ENCODE results near the gene MAP3K5.

MAP3K5 gene

DNA sequence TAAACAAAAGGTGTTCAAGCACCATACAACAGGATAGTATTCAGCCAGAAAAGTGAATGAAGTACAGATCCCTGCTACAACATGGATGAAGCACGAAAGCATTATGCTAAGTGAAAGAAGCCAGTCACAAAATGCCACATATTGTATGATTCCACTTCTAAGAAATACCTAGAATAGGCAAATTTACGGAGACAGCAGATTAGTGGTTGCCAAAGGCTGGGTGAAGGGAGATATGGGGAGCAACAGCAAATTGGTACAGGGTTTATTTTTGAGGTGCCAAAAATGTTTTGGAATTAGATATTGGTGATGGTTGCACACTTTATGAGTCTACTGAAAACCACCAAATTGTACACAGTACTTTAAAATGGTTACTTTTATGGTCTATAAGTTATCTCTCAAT, 23.2 kb downstream of the MAP3K5 start:
- DNase-seq = no peak

DNA sequence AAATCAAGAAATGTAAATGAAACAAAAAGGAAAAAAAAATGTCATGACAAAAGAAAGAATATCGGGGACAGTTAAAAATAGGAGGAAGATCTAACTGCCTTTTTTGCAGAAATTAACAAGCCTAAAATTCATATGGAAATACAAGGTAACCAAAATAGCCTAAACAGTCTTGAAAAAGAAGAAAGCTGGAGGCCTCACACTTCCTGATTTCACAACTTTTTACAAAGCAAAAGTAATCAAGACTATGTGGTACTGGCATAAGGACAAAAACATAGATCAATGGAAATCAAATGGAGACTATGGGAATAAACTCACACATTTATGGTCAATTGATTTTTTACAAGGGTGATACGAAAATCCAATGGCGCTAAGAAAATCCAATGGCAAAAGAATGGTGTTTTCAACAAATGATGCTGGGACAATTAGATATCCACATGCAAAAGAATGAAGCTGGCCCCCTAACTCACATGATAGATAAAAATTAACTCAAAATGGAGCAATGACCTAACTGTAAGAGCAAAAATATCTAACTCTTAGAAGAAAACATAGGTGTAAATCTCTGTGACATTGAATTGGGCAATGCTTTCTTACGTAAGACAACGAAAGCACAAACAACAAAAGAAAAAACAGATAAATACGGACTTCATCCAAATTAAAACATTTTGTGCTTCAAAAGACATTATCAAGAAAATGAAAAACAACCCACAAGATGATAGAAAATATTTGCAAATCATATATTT, 24.5 kb downstream of the MAP3K5 start:
- DNase-seq = peak in 1 of 3 donors; percentile 50

DNA sequence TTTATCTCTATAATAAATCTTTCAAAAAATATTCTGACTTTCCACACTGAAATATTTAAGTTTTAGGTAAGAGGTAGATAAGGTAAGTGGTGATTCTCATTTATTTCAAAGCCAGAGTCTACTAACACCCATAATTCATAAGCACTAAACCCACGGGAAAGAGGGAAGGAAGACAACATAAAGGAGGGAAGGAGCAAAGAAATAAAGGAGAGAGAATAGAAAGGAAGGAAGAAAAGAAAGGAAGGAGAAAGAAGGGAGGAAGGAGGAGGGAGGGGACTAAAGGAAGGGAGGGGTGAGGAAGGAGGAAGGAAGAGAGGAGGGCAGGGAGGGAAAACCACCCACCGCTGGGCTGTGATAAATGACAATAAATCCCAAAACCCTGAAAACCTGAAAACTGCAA, 25.2 kb downstream of the MAP3K5 start:
- no peak for DNase-seq

DNA sequence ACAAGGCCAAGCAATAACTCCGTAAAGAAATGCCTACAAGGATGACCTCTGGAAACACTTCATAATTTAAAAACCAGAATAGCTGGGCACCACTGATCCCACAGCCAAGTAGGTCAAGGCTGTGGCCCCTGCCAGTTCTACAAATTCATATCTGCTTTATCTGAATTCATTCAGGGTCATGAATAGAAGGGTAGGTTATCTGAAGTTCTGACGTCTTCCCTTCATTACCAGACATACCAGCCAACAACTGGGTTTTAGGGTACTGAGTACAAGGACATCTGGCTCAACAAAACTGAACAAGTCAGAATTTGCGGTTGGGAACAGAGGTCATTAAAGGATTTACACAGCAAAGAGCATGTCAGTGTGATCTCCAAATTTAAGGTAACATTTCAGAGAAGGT, 26.0 kb downstream of the MAP3K5 start:
- DNase-seq = no peak

DNA sequence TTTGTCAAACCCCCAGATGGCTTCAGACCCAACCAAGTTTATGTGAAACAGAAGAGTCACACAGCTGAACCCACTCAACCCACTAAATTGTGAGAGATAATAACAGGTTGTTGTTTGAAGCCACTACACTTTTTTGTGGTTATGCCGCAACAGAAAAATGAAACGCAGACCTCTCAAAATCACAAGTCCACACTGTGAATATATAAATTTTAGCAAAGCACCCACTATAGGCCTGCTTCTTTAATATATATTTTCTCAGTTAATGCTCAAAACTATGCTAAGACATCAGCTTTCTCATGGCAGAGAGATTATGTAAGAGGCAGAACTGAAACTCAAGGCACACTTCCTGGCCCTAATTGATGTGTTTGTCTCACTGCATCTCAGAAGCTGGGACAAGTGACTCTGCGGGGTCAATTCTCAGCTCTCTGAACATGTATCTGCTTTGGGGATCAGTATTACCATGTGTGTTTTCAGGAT, 27.7 kb downstream of the MAP3K5 start:
- peak; percentile 42 to 65 (median 55) for DNase-seq

DNA sequence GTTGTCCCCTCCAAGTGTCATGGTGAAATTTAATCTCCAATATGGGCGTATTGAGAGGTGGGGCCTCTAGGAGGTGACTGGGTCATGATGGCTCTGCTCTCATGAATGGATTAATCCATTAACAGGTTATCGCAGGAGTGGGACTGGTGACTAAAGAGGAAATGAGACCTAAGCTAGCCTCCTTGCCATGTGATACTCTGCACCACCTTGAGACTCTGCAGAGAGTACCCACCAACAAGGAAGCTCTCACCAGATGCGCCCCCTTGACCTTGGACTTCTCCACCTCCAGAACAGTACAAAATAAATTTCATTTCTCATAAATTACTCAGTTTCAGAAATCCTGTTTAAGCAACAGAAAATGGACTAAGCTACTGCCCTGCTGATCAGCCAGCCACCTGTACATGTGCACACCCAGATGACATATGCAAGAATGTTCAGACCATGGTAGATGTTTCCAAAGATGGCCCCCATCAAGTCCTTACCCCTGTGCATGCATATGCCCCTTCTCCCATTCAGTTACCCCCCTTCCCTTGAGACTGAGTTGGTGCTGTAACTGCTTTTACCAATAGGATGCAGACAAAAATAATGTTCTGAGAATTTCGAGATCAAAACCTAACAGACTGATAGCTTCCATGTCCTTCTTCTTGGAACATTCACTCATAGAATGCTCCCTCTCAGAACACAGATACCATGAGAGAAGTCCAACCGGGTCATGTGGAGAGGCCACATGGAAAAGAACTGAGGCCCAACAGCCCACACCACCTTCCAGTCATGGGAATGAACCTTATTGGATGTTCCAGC, 28.4 kb downstream of the MAP3K5 start:
- DNase-seq = no peak

DNA sequence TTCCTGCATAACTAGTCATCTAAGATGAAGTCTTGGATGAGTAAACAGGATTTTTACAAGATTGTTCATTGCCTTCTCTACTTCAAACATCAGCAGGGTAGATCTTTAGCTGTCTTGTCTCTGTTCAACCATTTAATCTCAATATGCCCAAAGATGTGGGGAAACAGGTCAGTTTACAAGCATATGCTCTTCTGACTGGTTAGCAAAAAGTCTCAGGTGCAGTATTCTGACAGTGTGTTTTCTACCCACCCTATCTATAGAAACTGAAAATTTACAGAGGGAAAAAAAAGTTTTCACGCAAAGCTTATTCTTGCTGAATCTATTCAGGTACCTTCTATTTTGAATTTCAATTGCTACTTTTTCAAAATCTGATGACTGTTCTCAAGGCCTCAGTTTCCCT, 29.0 kb downstream of the MAP3K5 start:
- DNase-seq = no peak

DNA sequence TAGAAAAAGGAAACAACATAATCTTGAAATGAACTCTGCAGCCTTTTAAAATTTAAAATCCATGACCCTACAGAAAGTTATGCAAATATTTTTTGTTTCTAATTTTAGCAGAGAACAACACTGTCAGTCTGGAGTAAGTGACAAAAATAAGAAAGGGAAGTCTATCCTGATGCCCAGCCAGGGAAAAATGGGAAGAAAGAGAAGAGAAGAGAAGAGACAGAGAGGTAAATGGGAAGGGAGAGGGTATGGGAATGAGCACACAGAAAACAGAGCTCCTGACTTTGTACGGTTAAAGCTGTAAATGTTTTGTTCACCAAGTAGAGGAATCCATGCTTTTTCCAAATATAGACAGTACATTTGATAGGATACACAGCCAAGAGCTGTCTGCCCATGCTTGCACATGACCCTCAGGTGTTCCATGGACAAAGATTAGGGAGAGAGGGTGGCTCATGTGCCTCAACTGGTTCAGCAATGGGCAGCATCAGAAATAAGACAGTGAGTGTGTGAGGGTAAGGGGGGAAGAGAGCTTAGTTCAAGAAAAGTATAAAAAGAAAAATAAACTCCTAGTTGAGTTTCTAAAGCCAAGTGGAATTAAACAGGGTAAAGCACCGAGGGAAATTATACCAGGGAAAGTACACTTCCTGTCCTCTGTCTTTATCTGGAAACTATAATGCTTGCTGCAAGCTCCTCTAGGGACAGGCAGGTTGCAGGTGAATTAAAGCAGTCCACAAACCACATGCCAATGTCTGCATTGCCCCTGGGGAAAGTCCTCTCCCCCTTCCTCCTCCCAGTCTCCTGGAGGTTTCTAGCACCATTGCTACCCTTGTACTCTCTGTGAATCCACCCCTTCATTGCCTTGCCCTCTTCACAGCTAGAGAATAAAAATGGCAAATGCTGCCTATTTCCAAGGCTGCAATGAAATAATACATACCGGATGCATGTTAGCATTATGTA, 30.0 kb downstream of the MAP3K5 start:
- DNase-seq = no peak

DNA sequence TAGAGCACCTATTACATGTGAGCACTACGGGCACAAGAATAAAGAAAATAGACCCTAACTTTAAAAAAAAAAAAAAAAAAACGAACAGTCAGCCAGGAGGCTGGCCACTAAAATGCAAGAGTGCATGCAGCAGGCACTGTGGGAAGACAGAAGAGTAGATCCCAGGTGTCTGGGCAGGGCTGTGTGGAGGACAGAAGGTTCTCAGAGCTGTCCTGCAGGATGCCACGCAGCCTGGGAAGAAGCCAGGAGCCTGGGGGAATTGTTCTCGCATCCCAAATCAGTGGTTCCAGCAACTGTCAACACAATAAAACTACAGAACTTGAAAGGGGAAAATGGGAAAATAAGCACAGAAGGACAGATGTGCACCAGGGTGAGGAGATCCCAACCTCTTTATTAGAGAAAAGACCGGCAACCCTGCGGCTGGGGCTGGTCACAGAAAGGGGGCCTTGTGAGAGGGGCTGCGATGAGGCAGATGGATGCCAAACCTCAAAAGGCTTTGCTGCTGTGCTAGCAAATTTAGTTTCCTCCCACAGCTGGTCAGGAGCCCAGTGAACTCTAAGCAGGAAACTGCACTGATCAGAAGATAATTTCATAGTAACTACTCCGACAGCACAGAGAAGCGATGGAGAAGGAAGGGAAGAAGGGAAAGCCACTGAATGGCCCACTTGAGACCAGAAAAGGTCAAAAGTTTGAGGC, 30.9 kb downstream of the MAP3K5 start:
- peak in 1 of 3 donors; percentile 32 for DNase-seq

DNA sequence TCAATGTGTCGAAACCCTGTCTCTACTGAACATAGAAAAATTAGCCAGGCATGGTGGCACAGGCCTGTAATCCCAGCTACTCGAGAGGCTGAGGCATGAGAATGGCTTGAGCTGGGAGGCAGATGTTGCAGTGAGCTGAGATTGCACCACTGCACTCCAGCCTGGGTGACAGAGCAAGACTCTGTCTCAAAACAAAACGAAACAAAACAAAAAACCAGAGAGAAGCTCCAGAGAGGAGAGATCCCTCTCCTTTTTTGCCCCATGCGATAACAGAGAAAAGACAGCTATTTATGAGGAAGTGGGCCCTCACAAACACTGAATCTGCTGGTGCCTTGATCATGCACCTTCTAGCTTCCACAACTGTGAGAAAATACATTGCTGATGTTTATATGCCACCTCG, 31.5 kb downstream of the MAP3K5 start:
- peak in 2 of 3 donors; percentile 38 to 56 for DNase-seq

DNA sequence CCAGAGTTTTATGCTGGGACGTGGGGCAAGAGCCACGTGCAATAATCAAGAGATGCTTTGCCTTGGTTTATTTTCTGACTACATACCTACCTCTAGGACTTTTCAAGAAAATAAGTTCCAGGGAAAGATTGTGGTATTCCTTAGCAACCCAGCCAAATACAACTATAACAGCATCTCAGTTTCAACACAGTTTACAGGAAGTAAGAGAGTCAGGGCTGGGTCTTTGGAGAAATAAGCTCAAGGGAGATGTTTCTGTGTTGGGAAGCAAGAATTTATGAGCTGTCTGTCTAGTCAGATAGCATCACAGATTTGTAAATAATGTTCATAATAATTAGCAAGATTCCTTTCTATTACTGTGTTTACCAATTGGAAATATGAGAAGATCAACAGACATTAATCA, 35.1 kb downstream of the MAP3K5 start:
- peak in 1 of 3 donors; percentile 34 for DNase-seq

DNA sequence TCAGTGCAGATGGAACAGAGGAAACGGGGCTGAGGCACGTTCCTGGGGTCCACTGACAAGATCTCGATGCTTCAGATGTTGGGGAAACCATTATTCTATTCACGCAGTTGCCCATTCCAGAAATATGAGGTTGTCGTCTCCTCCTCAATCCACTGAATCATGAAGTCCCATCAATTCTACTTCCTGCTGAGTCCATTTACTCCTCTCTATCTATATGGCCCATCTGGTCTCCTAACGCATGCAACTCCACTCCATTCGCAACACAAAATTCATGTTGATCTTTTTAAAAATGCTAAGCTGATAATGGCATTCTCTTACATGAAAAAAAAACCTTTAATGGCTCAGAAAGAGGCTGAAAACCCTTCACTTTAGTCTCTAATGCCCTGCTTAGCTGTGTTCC, 37.5 kb downstream of the MAP3K5 start:
- DNase-seq = no peak

DNA sequence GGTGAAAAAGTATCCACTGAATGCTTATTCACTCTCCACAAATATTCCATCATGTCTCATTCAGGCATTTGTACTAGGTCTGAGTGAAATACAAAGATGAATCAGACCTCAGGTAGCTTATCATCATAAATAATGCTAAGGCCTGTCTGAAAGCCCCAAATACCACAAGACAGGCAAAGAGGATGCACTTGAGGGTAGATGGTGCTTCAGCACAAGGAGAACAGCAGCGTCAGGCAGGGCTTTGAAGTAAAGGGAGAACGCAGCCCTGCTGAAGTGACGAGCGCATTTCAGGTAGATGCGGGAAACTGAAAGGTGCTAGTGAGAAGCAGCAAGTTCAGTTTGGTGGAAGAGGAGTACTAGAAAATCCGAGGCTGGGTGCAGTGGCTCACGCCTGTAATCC, 38.7 kb downstream of the MAP3K5 start:
- no peak for DNase-seq

DNA sequence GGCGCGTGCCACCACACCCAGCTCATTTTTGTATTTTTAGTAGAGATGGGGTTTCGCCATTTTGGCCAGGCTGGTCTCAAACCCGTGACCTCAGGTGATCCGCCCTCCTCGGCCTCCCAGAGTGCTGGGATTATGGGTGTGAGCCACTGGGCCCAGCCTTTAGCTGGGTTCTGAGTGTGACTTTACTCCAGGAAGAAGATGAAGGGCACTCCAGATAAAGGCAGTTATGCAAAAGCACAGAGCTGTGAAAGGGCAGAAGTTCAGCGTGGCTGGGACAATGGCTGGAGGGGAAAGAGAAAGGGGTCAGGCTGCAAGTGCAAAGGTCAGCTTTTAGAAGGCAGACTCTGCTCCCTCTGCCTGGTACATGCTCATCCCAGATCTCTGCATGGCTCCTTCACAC, 39.7 kb downstream of the MAP3K5 start:
- no peak for DNase-seq

DNA sequence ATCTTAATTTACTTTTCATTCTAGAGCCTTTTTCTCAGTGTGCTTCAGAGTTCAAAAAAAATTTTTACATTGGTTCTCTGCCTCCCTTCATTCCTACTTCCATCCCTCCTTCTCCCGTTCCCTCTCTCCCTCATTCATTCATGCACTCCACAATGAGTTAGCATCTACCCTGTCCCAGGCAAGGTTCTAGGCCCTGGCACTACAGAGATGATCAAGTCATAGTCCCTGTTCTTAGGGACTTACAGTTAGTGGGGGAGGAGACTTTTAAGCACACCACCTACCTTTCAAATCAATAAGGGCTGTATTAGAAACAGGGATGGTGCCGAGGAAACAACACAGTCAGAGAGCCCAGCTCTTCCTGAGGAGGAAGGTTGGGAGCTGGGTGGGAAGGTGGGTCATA, 40.3 kb downstream of the MAP3K5 start:
- DNase-seq = no peak

DNA sequence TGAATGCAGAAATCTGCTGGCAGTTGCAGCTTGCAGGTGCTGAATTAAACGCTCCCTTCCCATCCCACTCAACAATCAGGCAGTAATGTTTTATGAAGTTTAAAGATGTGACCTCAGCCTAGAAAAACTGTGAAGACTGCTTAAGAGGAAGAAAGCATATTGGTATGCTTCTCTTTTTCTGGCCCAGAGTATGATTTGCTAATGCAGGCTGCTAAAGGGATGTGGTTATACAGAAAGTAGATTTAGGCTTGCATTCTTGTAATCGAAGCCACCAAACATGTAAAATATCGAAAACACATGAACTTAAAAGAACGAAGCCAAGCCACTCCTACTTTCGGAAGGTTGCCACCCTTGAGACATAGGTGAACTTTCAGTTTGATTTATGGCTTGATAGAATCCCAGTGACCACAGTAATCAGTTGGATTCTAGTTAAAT, 40.7 kb downstream of the MAP3K5 start:
- DNase-seq = peak; percentile 52 to 69 (median 65)

DNA sequence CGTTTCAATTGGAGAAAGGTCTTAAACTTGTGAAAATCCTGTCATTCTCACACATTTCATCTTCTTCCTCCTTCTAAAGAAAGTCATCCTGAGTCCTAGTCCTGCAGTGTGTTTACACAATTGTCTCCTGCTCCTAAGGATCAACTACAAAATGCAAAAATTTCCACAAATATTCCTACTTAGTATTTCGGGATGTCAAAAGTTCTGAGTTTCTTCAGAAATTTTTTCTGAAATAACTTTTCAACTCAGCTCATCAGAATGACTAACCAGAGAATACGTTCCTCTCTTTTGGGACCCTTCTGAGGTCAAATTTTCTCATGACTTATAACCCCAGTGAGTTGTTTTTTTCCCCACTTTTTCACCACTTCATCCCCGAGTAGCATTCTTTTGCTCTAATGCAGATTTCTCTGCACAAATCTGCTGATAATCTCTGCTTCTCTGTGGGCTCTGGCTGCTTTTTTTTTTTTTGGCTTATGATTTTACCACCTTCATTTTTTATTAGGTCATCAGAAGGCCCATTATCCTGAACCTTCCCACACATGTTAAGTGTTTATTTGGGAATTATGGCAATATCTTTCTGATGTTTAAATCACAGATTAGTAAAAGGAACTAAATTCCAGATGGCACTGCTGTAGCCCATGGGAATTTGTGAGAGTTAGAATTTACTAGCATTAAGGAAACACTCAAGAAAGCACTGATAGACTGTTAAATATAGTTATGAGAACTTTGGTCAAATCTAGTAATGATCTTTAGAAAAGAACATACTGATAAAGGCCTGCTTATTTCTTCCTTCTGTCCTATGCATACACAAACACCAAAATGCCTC, 41.4 kb downstream of the MAP3K5 start:
- DNase-seq = peak in 2 of 3 donors; percentile 47 to 59

DNA sequence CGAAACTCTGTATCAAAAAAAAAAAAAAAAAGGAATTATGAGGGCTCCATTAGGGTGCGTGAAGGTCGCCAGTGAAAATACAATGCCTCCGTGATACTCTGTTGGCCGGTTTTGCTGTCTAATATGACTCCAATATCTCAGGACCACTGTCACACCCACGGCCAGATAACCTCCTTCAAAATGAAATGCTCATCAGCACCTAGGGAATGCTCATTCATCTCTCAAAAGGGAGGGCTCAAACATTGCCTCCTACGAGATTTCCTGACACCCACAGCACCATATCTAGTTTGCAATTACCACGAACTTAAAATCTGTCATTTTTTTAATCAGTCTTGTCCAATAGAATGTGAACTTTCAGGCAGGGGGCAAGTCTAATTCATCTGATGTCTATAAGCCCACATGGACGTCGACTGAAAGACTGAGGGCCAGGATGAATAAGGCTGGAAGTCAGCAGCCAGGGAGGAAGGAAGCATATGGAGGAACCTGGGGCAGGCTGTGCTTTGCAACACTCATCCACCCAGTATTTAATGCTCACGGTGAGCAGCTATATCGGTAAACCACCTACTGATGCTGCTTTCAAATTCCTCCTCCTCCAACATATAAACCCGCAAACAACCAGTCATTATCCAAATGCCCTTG, 42.8 kb downstream of the MAP3K5 start:
- DNase-seq = no peak

DNA sequence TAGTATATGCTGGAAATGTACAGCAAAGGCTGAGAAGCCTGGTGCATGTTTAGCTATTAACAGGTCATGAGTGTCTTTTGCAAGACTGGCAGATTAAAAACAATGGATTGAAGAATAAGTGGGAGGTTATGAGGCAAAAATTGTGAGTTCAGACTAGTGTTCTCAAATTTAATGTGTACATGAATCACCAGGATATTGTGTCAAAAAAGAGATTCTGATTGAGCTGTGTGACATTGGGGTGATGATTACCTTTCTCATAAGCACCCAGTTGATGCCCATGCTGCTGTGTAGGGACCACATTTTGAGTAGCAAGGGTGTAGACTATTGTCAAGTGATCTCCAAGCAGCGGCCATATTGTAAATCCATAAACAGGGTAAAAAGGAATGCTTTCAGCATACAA, 44.8 kb downstream of the MAP3K5 start:
- no peak for DNase-seq

DNA sequence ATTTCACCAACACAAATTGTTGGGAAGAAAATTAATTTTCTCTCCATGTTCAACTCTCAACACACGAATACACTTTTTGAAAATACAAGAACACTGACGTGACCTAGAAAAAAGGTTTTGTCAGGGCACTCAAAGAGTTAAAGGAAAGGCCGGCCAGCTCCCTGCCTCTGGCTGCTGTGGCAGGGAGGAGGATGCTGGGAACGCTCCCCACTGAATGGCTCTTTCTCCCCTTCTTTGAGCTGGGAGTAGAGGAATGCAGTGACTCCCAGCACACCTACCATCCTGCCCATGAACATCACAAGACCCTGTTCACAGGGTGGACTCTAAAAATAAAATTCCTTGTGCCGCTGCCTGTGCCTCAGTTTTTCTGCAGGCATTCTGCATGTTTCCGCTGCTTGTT, 47.0 kb downstream of the MAP3K5 start:
- no peak for DNase-seq

DNA sequence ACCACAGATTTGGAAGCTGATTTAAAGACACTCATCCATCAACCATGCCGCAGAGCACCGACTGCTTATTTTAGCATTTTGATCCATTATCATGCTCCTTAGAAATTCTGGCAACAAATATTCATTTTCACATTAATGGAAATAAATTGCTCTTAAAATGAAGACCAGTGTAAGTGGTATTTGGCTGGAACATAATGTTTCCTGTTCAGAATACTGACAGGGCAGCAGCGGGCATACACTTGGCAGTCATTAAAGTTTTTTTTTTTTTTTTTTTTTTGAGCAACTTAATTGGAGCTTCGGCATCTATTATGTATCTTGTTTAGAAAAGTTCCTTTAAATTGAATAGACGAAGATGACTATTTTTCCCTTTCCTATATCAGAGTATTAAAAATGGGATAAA, 47.4 kb downstream of the MAP3K5 start:
- DNase-seq = no peak

Data from suppressor macrophage treated with lipopolysaccharide for 1 hour (primary cell).